Trophoblast cell (in vitro differentiated cells and primary cell): ENCODE results near the gene OSCP1.

Experiments
- DNase-seq, 2 donors: peaks; one replicate each; pipeline ENCODE4 v3.0.0-alpha.2; 2016
- H2AFZ ChIP-seq: 2 replicates; pipeline ENCODE4 v1.6.1; 2013; ENCODE audit warnings: low read length, moderate library complexity, mild to moderate bottlenecking; ENCODE audit not compliant: insufficient read depth, poor library complexity
- H2AK5ac ChIP-seq: 2 replicates; pipeline ENCODE4 v1.6.1; 2013; ENCODE audit warnings: mild to moderate bottlenecking, low read length
- H2BK120ac ChIP-seq: 2 replicates; pipeline ENCODE4 v1.6.1; 2013; ENCODE audit warnings: low read length, mild to moderate bottlenecking, moderate library complexity; ENCODE audit not compliant: insufficient read depth, poor library complexity
- H2BK12ac ChIP-seq: 2 replicates; pipeline ENCODE4 v1.6.1; 2013; ENCODE audit warnings: mild to moderate bottlenecking, low read length, moderate library complexity
- H2BK5ac ChIP-seq: 2 replicates; pipeline ENCODE4 v1.6.1; 2013; ENCODE audit warnings: low read length, low read depth, moderate library complexity, mild to moderate bottlenecking; ENCODE audit not compliant: poor library complexity
- H3K14ac ChIP-seq: 2 replicates; pipeline ENCODE4 v1.6.1; 2013; ENCODE audit warnings: mild to moderate bottlenecking, low read length
- H3K18ac ChIP-seq: 2 replicates; pipeline ENCODE4 v1.6.1; 2013; ENCODE audit warnings: mild to moderate bottlenecking, low read length
- H3K23ac ChIP-seq: 2 replicates; pipeline ENCODE4 v1.6.1; 2013; ENCODE audit warnings: low read length
- H3K27ac ChIP-seq: 2 replicates; pipeline ENCODE4 v1.5.1; 2013; ENCODE audit warnings: low read depth, mild to moderate bottlenecking, inconsistent platforms, low read length, moderate library complexity
- H3K27me3 ChIP-seq: 2 replicates; pipeline ENCODE4 v1.6.1; 2013; ENCODE audit warnings: inconsistent platforms, mild to moderate bottlenecking, low read length, moderate library complexity; ENCODE audit not compliant: insufficient read depth
- H3K36me3 ChIP-seq, 2 experiments: 1 replicate in 1 of 2; 2 replicates in 1 of 2; pipeline ENCODE4 v1.6.1; 2013; ENCODE audit warnings: low read length in 2 of 2, mild to moderate bottlenecking in 2 of 2, moderate library complexity in 1 of 2; ENCODE audit not compliant: insufficient read depth in 2 of 2, control insufficient read depth in 1 of 2
- H3K4ac ChIP-seq: 2 replicates; pipeline ENCODE4 v1.6.1; 2013; ENCODE audit warnings: low read depth, mild to moderate bottlenecking, low read length, moderate library complexity
- H3K4me1 ChIP-seq, 2 experiments: 1 replicate in 1 of 2; 2 replicates in 1 of 2; pipeline ENCODE4 v1.6.1; 2013; ENCODE audit warnings: low read length in 2 of 2, mild to moderate bottlenecking in 2 of 2, moderate library complexity in 1 of 2; ENCODE audit not compliant: insufficient read depth in 2 of 2, control insufficient read depth in 1 of 2
- H3K4me2 ChIP-seq: 2 replicates; pipeline ENCODE4 v1.6.1; 2013; ENCODE audit warnings: inconsistent platforms, mild to moderate bottlenecking, low read length, moderate library complexity
- H3K4me3 ChIP-seq: 2 replicates; pipeline ENCODE4 v1.5.1; 2013; ENCODE audit warnings: mild to moderate bottlenecking, low read depth, low read length, inconsistent platforms
- H3K79me1 ChIP-seq: one replicate; pipeline ENCODE4 v1.6.1; 2013; ENCODE audit warnings: low read length
- H3K79me2 ChIP-seq: 2 replicates; pipeline ENCODE4 v1.6.1; 2013; ENCODE audit warnings: low read length, mild to moderate bottlenecking; ENCODE audit not compliant: control insufficient read depth, insufficient read depth, poor library complexity
- H3K9ac ChIP-seq: 2 replicates; pipeline ENCODE4 v1.6.1; 2013; ENCODE audit warnings: mild to moderate bottlenecking, low read length
- H3K9me3 ChIP-seq: 2 replicates; pipeline ENCODE4 v1.6.1; 2013; ENCODE audit warnings: low read depth, mild to moderate bottlenecking, control low read depth, inconsistent platforms, low read length; ENCODE audit not compliant: insufficient read depth
- H4K12ac ChIP-seq: 2 replicates; pipeline ENCODE4 v1.6.1; 2013; ENCODE audit warnings: low read depth, mild to moderate bottlenecking, low read length, moderate library complexity
- H4K8ac ChIP-seq: 2 replicates; pipeline ENCODE4 v1.6.1; 2013; ENCODE audit warnings: low read depth, mild to moderate bottlenecking, low read length, moderate library complexity
- H4K91ac ChIP-seq: one replicate; pipeline ENCODE4 v1.6.1; 2013; ENCODE audit warnings: low read depth, mild to moderate bottlenecking, low read length, moderate library complexity
- WGBS: extraction: QIAGEN DNeasy Blood & Tissue Kit; methylation state at CpG from one replicate; pipeline ENCODE4 v1.1.7; 2013; ENCODE audit warnings: missing lambda C conversion rate; ENCODE audit not compliant: insufficient read length, insufficient coverage; ENCODE audit errors: extremely low coverage; 5-methylcytosine and 5-hydroxymethylcytosine counted together

OSCP1 gene

GRCh38 chr1:36420409-36420808, 29.8 kb downstream of the OSCP1 start:
- no peak overlapping the region for H4K91ac ChIP-seq
- peaks cover 0 to 3% of the 10 kb centered on the region in 2 experiments for H3K4me1 ChIP-seq
- no peaks in the 10 kb centered on the region for H3K27me3 ChIP-seq
- no peak overlapping the region for H3K18ac ChIP-seq
- WGBS = no CpG with 5 or more reads among the region's 5 CpGs
- peaks cover 3% of the 10 kb centered on the region for H3K79me1 ChIP-seq
- no peak overlapping the region for H2BK5ac ChIP-seq
- no peak overlapping the region for H2AK5ac ChIP-seq
- peaks cover 0 to 5% of the 10 kb centered on the region in 2 experiments for H3K36me3 ChIP-seq
- no peak overlapping the region for H4K12ac ChIP-seq
- no peak overlapping the region for H3K4ac ChIP-seq
- H3K4me3 ChIP-seq = no peak overlapping the region
- H3K27ac ChIP-seq = no peak overlapping the region
- H3K14ac ChIP-seq = no peak overlapping the region
- H4K8ac ChIP-seq = no peak overlapping the region
- no peak overlapping the region for H2BK12ac ChIP-seq
- H3K79me2 ChIP-seq = no peaks in the 10 kb centered on the region
- no peak overlapping the region for H3K9ac ChIP-seq
- no peaks in the 10 kb centered on the region for H3K9me3 ChIP-seq
- H2BK120ac ChIP-seq = no peak overlapping the region
- H2AFZ ChIP-seq = no peak overlapping the region
- no peak for DNase-seq
- no peak overlapping the region for H3K4me2 ChIP-seq
- H3K23ac ChIP-seq = no peak overlapping the region

- no peaks in the 10 kb centered on the region for H3K27me3 ChIP-seq
- no CpG with 5 or more reads among the region's 4 CpGs for WGBS
- no peak overlapping the region for H3K18ac ChIP-seq
These were observed 30.7 kb downstream of the OSCP1 start for GRCh38 chr1:36419569-36419968.

GRCh38 chr1:36419140-36419539, 31.1 kb downstream of the OSCP1 start:
- H3K4ac ChIP-seq = no peak overlapping the region
- H3K27me3 ChIP-seq = no peaks in the 10 kb centered on the region
- H3K79me1 ChIP-seq = peaks cover 3% of the 10 kb centered on the region
- no peak overlapping the region for H3K14ac ChIP-seq
- H4K91ac ChIP-seq = no peak overlapping the region
- no peak overlapping the region for H3K27ac ChIP-seq
- H4K8ac ChIP-seq = no peak overlapping the region
- no peaks in the 10 kb centered on the region for H3K9me3 ChIP-seq
- H3K18ac ChIP-seq = no peak overlapping the region
- H2AK5ac ChIP-seq = no peak overlapping the region
- no peak overlapping the region for H2BK5ac ChIP-seq
- no peak overlapping the region for H3K9ac ChIP-seq
- no peak overlapping the region for H3K23ac ChIP-seq
- H2BK120ac ChIP-seq = no peak overlapping the region
- no peak overlapping the region for H3K4me3 ChIP-seq
- no peak overlapping the region for H2BK12ac ChIP-seq
- DNase-seq = no peak
- no peak overlapping the region for H3K4me2 ChIP-seq
- no CpG with 5 or more reads among the region's 3 CpGs for WGBS
- H4K12ac ChIP-seq = no peak overlapping the region
- H3K4me1 ChIP-seq = peaks cover 0 to 3% of the 10 kb centered on the region in 2 experiments
- H3K79me2 ChIP-seq = no peaks in the 10 kb centered on the region
- H3K36me3 ChIP-seq = peaks cover 0 to 5% of the 10 kb centered on the region in 2 experiments
- no peak overlapping the region for H2AFZ ChIP-seq

More at GRCh38 chr1:36419569-36419968, 30.7 kb downstream of the OSCP1 start:
- Histone ChIP-seq H3K79me2 (no peaks in the 10 kb centered on the region), H2AFZ (no peak overlapping the region), H3K4ac (no peak overlapping the region), H2BK5ac (no peak overlapping the region), H4K12ac (no peak overlapping the region), H4K8ac (no peak overlapping the region), H3K4me3 (no peak overlapping the region), H3K9ac (no peak overlapping the region), H3K9me3 (no peaks in the 10 kb centered on the region), H2BK12ac (no peak overlapping the region), H3K79me1 (peaks cover 3% of the 10 kb centered on the region), H3K23ac (no peak overlapping the region), H2AK5ac (no peak overlapping the region), H3K27ac (no peak overlapping the region), H3K4me2 (no peak overlapping the region), H2BK120ac (no peak overlapping the region), H3K4me1 (peaks cover 0 to 3% of the 10 kb centered on the region in 2 experiments), H3K14ac (no peak overlapping the region), H4K91ac (no peak overlapping the region), H3K36me3 (peaks cover 0 to 5% of the 10 kb centered on the region in 2 experiments)
- no peak for DNase-seq

- Histone ChIP-seq H3K27me3 (no peaks in the 10 kb centered on the region), H2AK5ac (peak overlapping the region; percentile 55), H4K91ac (no peak overlapping the region), H3K23ac (no peak overlapping the region), H3K14ac (no peak overlapping the region), H3K18ac (no peak overlapping the region), H3K4me2 (no peak overlapping the region), H4K12ac (no peak overlapping the region), H3K79me1 (peaks cover 3% of the 10 kb centered on the region), H3K4me3 (no peak overlapping the region), H3K27ac (no peak overlapping the region), H2BK12ac (peak overlapping the region; percentile 59), H3K36me3 (peaks cover 0 to 5% of the 10 kb centered on the region in 2 experiments), H3K79me2 (no peaks in the 10 kb centered on the region), H2BK5ac (no peak overlapping the region), H2BK120ac (no peak overlapping the region), H3K9ac (no peak overlapping the region), H4K8ac (no peak overlapping the region), H3K4ac (no peak overlapping the region), H3K9me3 (peaks cover 2% of the 10 kb centered on the region), H2AFZ (no peak overlapping the region), H3K4me1 (peaks cover 0 to 3% of the 10 kb centered on the region in 2 experiments)
- WGBS = no CpG with 5 or more reads among the region's 9 CpGs
- DNase-seq = no peak
These were observed 32.3 kb downstream of the OSCP1 start for GRCh38 chr1:36417931-36418330.
